ENCODE measurements around the gene IQCH.
"Not testable (repeated sequence)": the region's sequence is repeated elsewhere in the genome, so short reads cannot be mapped to it uniquely, and the experiment has no call there.

The IQCH gene

DNA sequence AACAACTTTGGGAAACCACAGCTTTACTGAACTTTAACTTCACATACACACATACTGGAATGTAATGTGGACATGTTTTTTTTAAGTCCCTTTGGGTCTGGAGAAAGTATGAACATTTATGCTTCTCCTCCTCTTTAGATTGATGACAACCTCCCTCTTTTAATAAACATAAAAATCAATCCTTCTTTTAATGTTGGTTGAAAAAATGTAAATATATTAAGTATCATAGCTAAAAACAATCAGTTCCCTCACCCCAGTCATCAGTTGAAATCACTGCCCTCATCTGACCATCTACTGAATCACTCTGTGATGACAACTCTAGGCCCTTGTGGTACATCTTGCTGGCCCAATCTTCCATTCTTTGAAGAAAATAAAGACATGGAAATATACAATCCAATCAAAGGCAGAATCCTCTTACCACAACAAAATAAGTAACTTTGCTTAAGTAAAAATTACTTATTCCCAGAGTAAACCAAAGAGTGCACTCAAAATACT lies 6.5 kb upstream of the IQCH start:
- DNase-seq: no peak

DNA sequence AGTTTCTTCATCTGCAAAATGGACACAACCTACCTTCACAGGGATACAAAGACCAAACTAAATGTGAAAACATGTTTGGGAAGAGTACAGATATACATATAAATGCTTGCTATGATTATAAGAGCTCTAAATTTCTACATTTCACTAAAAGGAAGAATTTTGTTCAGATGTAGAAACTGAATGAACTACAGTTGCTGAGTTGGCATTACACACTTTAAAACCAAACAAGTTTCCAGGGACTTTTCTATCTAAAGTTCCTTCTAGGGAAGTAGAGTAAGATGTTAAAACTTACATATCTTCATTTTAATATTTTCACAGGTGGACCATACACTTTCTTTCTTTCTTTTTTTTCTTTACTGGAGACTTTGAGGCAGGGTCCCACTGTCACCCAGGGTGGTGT lies 4.8 kb upstream of the IQCH start:
- DNase-seq: no peak

DNA sequence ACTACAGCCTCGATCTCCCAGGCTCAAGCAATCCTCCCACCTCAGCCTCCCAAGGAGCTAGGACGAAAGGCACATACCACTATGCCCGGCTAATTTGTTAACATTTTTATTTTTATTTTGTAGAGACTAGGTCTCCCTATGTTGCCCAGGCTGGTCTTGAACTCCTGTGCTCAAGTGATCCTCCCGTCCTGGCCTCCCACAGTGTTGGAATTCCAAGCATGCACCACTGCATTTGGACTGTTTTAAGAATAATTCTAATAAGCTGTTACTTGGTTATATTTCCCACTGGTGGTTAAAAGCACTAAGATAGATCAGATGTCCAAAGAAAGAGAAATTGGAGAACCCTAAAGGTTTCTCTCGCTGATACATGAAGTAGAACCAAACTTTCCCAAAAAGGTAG lies 3.3 kb upstream of the IQCH start:
- no peak for DNase-seq

DNA sequence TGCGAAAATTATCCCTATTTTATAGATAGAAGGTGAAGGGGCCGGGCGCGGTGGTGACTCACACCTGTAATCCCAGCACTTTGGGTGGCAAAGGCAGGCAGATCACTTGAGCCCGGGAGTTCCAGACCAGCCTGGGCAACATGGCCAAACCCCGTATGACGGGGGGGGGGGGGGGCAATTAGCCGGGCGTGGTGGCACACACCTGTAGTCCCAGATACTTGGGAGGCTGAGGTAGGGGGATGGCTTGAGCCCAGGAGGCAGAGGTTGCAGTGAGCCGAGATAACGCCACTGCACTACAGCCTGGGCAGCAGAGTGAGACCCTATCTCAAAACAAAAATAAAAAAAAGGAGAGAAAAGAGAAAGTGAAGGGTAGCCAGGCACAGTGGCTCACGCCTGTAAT lies 1.5 kb upstream of the IQCH start:
- no peak for DNase-seq

- no peak for DNase-seq
These were observed 893 bp upstream of the IQCH start for GRCh38 chr15:67253549-67254237.

GRCh38 chr15:67256051-67256450 lies 1.5 kb downstream of the IQCH start:
- DNase-seq: no peak

DNA sequence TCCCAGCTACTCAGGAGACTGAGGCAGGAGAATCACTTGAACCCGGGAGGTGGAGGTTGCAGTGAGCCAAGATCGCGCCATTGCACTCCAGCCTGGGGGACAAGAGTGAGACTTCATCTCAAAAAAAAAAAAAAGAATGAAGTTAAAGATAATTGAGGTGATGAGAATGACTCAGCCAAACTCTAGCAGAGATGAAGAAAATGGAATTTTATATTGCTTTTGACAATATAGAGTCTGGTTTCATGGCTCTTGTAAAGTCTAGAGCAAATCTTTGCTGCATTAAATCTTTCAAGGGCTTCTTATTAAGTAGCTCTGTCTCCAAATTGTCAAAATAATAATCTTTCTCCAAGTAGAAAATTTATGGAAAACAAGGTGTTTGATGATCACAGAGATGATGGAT lies 3.8 kb downstream of the IQCH start:
- not testable (repeated sequence) for DNase-seq

- no peak for DNase-seq
These were observed 4.8 kb downstream of the IQCH start for GRCh38 chr15:67259379-67259778.

DNA sequence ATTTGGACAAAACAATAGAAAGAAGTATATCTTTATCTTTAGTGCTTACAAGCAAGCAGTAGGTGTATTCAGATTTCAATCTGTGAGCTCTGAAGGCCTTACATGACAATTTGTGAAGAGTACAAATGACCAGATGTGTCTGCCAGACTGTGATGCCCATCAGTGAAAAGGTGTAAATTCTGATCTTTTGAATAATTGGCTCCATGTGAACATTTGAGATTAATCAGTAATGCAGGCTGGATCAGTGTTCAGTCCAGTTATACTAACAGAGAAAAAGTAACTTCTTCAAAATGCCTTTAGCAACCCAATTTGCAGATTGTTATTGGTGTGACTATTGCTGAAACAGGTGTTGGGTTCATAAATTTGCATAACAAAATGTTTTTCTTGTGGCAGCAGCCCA lies 5.2 kb downstream of the IQCH start:
- DNase-seq: no peak

- DNase-seq: no peak
These were observed 12.3 kb downstream of the IQCH start for GRCh38 chr15:67266870-67267269.

DNA sequence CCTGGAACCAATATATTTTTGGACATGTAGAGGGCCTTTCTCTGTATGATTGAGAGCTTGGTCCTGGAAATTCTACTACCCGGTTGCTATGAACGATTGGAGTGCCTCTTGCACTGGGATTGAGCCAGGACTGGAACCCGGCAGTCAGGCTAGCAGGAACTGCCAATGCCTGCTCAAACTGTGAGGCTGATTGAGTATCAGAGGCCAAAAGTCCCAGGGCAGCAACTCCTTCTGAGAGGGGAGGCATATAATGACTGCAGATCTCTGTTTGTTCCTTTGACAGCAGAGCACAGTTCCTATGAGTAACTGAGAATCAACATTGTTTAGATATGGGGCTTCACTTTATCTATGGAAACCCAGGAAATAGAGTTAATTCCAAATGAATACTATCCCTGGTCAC lies 12.9 kb downstream of the IQCH start:
- DNase-seq: no peak

DNA sequence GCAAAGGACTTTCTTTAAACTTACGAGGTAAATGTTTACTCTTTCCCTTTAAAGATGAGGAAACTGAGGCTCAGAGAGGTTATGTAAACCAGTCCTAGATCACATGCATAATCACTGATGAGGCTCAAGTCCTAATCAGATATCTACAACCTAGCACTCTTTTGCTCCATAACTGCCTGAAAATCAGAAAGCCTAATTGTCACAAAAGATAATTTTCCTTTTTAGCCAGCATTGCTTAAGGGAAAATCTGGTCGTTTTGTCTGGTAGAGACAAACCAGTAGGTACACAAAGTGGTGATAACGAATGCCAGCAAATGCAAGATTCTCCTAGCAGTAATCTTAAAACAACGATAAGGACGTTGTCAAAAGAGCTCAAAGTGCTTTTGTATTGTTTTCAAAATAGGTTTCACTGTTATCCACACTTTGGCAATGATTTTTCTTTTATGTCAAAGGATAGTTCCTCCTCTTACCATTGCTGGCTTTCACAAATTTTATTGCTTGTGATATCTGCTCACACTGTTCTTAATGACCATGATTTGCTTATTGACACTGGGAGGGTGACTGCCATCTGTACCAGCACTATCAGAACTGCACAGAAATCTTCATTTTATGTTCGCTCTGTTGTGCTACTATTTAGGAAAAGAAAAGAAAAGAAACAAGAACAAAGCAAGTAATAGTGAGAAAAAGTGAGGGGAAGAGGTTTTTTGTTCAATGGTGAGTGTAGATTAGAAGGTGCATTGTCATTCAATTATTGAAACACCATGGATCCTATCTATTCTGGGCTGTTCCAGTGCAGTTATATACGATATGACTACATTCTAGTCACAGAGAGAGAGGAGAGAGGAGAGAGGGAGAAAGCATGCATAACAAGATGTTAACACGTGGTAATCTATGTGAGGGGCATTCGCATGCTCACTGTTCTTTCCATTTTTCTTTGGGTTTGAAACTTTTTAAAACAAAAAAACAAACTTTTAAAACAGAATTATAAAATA lies 13.7 kb downstream of the IQCH start:
- no peak for DNase-seq

DNA sequence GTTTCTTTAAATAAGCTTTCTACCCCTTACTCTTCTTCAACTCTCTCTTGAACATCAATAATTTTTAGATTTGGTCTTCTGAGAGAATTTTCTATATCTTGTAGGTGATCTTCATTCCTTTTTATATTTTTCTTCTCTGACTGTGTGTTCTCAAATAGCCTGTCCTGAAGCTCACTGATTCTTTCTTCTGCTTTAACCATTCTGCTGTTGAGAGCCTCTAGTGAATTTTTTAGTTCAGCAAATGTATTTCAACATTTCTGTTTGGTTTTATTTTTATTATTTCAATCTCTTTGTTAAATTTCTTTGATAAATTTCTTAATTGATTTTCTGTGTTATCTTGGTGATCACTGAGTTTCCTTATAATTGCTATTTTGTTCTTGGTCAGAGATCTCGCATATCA lies 19.6 kb downstream of the IQCH start:
- no peak for DNase-seq

DNA sequence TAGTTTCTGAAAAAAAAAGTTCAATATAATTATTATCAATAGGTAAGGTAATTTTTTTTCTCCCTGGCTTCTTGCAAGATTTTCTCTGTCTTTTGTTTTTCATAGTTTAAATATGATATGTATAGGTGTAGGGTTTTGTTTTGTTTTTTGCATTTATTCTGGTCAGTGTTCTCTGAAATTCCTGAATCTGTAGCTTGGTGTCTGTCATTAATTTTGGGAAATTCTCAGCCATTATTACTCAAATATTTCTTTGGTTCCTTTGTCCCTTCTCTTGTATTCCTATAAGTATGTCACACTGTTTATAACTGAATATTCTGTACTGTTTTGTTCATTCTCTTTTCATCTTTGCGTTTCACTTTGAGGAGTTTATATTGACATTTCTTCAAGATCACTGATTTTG lies 22.1 kb downstream of the IQCH start:
- no peak for DNase-seq

GRCh38 chr15:67280217-67280616 lies 25.6 kb downstream of the IQCH start:
- no peak for DNase-seq

DNA sequence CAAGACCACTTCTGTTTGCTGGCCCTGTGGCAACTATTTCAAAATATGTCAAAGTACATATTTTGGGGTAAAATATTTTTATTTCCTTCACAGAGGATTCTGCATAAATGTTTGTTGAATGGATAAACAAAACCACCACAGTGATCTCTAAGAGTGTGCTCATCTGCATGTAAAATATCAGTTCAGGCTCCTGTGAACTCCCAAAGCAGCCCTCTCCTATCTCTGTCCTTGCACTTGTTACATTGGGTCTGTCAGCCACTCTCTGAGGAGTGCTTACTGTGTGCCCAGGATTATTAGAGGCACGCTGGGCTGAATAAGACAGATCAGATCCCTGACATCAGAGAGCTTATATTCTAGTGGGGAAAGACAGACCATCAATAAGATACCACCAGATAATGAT lies 27.1 kb downstream of the IQCH start:
- DNase-seq: no peak

GRCh38 chr15:67285625-67286024 lies 31.0 kb downstream of the IQCH start:
- not testable (repeated sequence) for DNase-seq

- DNase-seq: not testable (repeated sequence)
These were observed 31.8 kb downstream of the IQCH start for GRCh38 chr15:67286400-67286799.

GRCh38 chr15:67290319-67290718 lies 35.7 kb downstream of the IQCH start:
- peak; percentile 25 for DNase-seq

GRCh38 chr15:67296188-67296587 lies 41.6 kb downstream of the IQCH start:
- DNase-seq: no peak

DNA sequence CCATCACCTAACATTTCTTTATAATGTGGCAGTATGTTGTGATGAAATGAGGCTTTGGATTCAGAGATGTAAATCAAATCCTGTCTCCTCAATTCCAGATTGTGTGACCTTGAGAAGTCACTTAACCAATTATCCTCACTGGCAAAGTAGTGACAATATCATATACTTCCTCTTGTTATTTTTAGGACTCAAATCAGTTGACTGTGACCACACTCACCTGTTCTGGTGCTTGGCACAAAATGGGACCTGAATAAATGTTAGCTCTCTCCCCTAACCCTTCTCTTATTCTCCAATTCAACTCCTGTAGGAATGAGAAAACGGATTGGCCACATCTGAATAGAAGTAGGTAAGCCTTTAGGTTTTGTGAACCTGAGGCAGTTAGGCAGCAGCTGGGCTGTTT lies 42.1 kb downstream of the IQCH start:
- no peak for DNase-seq

- DNase-seq: no peak
These were observed 45.9 kb downstream of the IQCH start for GRCh38 chr15:67300266-67301025.

Measured in NCI-H226 (cell line).